KG1 (cell line): Measurements from ENCODE around the gene DAB2IP.
"Not testable (repeated sequence)": the region's sequence is repeated elsewhere in the genome, so short reads cannot be mapped to it uniquely, and the experiment has no call there.

Source experiments
- DNase-seq: peaks from one replicate; lab custom pipeline; 2025; lab: John Stamatoyannopoulos, UW

DAB2IP gene

DNA sequence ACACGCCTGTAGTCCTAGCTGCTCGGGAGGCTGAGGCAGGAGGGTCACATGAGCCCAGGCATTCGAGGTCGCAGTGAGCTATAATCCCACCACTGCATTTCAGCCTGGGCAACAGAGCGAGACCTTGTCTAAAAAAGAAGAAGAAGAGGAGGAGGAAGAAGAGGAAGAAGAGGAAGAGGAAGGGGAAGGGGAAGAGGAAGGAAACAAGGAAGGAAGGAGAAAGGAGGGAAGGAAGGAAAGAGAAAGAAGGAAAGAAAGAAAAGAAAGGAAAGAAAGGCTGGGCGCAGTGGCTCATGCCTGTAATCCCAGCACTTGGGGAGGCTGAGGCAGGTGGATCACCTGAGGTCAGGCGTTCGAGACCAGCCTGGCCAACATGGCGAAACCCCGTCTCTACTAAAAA lies 7.4 kb upstream of the DAB2IP start:
- DNase-seq: not testable (repeated sequence)

DNA sequence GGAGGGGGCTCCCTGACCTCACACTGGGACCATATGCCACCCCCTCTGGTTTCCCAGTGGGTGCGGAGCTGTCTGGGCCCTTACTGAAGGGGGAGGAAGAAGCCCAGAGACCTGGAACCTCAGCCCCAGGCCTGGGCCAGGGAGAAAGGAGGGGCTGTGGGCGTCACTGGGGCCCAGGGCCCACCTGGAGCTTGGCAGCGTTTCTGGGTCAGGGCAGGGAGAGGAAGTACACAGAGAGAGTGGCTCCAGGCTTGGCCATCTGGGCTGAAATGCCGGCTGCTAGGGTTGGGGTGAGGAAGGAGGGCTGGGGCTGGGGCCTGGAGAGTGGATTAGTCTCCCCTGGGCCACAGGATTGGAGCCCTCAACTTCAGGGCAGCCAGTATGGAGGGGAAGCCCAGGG lies 6.4 kb upstream of the DAB2IP start:
- no peak for DNase-seq

DNA sequence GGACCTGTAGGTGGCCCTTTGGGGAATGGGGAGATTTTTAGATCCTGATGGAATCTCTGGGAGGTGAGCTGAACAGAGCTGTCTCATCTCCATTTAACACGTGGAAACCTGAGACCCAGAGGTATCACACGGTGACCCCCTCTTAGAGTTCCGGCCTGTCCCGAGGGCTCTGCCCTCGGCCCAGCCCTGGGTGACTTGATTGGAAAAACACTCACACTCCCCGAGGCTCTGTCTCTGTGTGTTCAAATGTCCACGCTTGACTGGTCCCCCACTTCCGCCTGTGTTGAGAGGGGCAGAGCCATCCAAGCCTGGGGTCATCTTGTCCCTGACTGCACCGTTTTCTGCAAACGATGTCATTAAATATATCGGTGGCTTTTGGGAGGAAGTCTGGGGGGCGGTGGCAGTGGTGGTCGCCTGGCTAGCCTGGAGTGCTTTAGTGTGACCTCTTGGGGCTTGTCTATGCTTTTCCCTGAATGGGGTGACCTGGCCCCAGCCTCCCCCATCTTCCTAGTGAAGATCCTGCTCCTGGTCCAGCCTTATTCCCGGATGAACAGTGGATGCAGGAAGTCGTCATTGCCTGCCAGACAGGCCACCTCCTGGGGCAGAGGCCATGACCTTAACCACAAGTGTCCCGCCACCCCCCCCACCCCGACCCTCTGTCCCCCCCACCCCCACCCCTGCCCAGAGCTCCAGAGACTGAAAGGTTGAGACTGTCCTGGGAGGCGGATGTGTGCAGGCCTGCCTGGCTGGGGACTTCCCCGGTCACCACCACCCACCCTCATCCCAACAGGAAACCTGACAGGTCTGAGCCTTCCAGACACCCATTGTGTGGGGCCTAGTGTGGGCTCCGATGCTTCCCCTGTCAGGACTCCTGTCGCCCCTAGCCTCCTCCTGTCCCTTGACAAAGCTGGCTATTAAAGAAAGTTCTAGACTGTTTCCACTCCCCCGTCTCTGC lies 5.3 kb upstream of the DAB2IP start:
- no peak for DNase-seq

DNA sequence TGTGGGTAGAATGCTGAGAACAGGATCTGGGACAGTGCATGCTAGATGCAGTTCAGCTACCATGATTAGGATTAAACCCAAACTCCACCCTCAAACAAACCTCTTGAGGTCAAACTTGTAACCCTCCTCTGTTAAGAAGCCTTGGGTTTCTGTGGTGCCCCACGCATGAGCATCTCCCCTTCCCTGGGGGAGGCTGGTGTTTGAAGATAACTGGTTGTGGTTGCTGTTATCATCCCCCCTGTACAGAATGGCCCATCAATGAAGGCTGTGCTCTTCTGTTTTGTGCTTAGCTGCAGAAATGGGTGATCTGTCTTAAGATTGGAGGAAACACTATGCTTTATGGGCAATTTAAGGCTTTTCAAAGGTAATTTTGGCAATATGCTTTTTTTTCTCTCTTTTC lies 4.4 kb upstream of the DAB2IP start:
- no peak for DNase-seq

DNA sequence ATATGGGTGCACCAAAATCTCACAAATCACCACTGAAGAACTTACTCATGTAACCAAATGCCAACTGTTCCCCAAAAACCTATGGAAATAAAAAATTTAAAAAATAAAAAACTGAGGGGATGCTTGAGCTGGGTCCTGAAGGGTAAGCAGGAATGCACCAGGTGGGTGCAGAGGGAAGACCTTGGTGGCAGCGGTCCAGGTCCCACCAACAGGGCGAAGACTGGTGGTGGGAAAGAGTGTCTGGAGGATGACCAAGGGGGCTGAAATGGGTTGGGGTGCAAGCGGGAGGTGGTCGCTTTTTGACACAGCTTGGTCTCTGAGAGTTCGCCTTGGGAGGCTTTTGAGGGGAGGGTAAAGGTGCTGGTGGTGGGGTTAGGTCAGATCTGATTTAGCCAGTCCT lies 3.3 kb upstream of the DAB2IP start:
- DNase-seq: no peak

DNA sequence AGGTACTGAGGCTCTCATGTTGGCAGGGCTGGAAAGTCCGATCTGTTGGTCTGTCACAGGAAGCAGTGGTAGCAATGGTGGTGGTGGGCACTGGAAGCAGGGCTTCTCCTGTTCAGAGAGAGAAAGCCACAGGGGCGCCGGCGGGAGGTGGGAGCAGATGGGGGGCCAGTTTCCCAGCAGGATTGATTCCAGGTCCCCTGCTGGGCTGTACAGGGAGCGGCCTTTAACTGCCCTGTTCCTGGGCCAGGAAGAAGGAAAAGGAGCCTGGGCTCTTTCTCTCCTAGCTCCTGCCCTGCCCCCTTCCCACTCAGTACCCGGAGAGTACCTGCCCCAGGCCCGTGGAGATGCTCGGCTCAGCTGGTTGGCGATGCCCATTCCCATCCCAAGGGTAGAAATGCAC lies 2.6 kb upstream of the DAB2IP start:
- DNase-seq: no peak

DNA sequence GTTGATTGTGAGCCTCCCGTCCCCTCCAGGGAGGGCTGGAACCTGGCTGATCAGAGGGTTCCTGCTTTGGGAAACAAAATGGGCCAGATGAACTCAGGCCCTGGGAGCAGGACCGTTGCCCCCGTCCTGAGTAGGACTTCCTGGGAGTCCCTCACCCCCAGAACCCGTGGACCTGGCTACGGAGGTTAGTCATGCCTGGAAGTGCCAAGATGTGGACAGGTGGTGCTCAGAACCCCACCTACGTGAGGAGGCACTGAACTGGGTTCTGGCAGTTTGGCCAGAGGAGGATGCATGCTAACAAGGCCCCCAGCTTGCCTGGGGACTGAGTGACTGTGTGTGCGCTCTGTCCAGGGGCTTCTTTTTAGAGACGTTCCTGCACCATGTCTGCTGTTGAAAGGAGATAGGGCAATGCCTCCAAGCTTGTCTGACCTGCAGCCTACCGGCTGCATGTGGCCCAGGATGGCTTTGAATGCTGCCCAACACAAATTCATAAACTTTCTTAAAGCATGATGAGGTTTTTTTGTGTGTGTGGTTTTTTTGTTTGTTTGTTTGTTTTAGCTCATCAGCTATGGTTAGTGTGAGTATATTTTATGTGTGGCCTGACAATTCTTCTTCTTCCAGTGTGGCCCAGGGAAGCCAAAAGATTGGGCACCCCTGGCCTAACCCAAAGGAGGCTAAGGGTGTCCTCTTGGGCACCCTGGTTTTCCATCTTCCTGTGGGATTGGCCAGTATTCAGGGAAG lies 1.8 kb upstream of the DAB2IP start:
- DNase-seq: no peak

DNA sequence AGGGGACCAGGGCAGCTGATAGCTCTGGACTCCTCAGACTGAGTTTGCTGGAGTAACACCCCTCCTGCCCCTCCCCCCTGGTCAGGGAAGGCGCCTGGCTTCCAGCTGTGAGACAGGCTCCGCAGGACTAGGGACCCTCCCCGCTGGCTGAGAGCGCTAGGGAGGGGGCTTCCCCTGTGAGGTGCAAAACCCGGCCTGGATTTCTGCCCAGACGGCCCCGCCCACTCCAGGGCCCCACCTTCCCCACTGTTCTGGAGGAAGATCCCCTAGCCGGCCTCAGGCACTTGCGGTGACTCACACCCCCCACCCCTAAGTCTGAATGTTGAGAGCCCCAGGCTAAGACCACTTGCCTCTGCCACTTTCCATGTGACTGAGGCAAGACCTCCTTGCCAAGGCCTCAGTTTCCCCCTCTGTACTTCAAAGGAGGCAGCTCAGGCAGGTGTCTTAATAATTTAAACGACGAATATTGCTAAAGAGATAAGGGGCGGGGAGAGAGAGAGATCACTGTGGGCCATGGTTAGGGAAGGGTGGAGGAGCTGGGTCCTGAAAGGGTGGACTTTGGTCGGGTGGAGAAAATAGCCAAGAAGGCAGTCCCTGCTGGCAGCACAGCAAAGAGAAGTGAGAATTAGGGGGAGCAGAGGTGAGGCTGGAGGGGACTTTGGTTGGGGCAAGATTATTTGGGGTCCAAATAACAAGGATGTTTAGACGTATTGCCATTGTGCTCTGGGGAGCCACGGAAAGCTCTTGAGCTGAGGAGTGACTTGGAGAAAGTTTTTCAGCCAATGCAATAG lies 1.0 kb upstream of the DAB2IP start:
- no peak for DNase-seq

DNA sequence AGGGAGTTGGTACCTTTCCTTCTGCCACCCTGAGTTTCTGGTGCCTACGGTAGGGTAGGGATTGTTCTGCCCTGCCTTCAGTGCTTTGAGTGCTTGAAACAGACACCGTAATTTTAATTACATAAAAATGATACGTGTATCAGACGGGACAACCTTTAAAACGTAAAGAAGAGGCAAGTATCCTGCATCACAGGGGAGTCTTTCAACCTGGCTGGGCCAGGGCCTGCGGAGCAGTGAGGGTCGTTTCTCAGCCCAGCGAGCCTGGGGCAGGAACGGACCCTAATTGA lies 483 bp upstream of the DAB2IP start:
- DNase-seq: no peak

DNA sequence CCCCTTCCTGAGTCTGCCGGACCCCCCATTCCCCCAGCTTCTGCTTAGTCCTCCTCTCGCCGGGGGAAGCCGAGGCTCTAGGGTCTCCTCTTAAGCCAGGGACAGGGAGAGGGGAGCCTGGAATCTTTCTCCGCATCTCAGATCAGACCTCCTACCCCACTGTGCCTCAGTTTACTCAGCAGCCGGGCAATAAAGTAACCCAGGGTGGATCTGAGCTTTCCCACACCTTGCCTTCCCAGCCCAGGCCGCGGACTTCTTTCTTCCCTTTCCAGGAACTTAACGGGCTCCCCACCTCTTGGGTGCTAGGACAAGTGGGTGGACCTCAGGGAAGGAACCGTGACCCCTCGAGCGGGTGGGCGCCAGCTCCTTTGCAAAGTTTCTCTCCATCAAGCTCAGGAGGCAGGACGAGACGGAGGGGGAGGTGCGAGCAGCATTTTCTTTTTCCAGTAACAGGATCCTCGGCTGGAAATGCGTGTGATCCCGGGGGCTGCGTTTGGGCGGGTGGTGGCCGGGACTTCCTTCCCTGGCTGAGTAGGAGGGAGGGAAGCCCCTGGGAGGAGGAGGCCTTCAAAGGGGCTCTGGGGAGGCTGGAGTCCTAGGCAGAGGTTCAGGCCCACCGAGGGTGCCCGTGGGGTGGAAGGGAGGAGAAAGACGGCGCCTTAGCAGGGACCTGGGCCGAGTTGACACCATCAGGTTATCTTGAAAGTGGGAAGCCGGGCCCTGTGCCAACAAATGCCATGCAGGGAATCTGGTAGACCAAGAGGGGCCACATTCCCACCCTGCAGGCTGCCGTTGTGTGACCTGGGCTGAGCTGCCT lies 795 bp downstream of the DAB2IP start:
- no peak for DNase-seq

DNA sequence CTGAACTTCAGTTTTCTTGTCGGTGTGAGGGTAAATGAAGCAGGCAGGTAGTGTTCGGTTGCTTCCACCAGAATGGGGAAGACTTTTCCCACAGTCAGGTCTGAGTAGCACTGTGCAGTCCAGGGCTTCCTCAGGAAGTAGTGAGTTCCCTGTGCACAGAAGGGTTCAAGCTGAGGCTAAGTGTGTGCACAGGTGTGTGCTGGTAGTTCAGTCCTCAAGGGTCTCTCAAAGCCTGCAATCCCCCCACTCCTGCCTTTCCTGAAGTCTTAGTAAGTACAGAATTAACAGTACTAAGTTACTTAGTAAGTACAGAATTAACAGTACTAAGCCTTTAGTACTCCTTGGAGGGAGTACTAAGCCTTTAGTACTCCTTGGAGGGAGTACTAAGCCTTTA lies 1.4 kb downstream of the DAB2IP start:
- no peak for DNase-seq

DNA sequence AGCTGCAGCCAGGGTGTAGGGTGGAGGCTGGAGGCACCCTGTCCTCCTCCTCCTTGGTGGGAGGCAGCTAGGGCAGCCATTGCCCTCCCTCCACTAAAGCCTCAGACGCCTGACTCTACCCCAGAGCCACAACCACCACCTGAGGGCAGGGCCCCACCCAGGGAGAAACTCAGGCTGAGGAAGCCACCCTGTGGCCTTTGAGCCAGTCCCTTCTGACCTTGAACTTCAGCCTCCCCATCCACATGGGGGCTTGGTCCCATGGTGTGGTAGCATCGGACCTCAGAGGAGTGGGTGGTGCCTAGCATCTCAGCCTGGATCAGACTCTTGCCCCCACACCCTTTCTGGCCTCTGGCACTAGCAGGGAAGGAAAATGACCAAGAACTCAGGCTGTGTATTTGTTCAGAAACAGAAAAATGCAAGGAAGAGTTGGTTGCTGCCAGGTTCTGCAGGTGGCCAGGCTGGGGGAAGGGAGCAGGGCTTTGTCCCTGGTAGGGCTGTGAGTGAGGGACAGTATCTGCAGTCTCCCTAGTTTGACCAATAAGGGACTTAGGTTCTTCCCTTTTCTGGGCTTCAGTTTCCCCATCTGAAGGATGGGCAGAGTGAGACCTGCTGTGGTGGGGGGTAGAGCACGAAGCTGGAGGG lies 3.2 kb downstream of the DAB2IP start:
- DNase-seq: no peak

DNA sequence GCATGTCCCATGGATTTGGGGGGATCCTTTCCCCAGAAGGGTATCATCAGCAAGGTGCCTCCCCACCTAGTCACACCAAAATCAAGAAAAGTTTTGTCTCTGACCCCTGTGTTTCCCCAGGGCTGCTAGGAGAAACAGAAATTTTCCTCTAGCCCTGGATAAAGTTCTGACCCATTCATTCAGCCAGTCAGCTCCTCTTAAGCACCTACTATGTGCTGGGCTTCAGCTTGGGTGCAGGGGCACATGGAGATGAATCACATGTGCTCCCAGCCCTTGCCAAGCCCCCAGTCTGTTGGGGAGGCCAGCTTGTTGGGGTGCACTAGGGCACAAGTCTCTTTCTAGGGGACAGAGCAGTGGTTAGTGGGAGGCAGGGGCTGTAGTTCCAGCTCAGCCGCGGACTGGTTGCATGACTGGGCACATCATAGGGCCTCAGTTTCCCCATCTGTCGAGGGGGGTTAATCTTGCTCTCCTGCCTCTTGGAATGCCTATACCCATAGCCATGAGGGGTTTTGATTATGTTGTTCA lies 3.9 kb downstream of the DAB2IP start:
- no peak for DNase-seq

DNA sequence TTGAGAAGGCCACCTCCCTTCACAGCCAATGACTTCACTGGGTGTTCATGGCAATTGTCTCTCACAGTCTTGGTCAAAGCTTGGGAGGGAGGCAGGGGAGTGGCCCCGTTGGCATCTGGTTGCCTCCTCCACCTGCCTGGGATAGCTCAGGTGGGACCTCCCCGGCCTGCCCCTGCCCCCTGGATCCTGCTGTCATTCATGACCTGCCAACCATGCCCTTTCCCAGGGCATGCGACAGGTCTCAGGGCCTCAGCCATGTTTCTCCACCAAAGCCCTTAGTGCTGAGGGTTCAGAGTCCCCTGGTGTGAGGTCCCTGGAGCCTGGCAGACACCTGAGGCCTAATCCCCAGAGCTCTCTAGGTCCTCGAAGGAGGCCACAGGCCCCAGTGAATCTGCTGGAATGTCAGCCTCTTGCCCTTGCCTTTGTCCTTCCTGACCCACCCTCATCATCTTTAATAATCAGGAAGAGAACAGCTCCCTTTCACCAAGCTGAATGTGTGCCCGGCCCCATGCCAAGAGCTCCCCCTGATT lies 5.6 kb downstream of the DAB2IP start:
- no peak for DNase-seq

DNA sequence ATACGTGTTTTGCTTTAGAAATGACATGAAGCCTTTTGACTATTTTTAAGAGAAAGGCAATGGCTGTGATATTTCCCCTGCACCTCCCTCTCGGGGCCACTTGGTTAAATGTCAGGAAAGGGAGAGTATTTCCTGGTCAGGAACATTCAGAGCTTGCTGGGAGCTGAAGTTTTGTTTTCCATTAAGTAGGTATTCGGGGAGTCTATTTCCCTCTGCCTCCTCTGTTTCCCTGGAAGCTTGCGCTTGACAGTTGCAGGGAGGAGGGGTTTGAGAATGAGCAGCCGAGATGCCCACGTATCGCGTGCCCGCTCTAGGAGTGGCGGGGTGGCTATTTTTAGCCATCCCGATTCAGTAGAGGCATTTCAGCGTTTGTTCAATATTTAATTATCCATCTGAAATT lies 6.7 kb downstream of the DAB2IP start:
- no peak for DNase-seq

DNA sequence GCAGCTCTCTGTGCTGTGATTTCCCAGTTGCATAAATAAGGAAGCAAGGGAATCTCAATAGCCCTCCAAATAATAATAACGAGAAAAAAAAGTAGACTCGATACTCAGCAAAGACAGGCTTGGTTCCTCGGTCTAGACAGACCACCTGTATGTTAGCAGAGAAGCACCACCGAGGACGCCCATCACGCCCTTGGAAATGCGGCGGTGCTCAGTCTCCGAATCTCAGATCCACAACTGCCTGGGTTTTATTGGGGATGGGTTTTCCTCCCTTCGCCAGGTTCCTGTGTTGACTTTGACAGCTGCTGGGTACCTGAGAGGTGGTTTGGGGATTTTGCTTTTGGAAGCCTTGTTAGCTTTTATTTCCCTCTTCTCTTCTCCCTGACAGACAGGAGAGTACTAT lies 7.2 kb downstream of the DAB2IP start:
- DNase-seq: no peak

DNA sequence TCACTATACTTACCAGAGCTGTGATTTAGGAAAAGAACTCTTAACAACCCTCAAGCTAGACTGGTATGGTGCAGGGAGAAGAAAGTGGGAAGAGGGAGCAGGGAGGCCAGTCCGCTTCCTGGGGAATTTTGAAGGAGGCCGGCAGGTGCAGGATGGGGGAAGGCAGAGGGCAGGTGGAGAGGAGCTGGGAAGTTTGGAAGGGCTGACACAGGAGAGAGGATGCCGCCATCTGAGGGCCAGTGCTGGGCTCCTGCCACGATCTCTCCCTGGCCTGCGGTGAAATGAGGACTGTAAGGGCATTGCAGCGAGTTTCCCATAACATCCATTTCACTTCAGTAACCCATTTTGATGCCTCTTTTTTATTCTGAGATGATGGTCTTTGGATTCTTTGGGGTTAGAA lies 8.9 kb downstream of the DAB2IP start:
- DNase-seq: no peak

DNA sequence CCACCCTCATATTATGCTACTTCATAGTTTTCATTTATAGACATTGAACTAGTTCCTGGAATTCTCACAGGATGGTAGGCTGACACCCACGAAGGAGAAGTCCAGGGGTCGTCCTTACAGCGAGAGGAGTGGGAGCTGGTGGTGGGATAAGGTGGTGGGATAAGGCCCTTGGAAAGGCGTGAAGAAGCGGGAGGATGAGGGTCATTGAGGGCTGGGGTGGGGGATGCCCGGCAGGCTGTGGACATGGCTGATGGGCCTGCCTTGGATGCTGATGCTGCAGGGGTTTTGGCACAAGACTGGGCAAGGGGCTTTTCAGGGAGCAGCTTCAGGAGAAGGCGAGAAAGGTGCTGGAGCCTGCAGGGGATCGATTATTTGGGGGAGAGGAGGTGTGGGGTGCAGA lies 9.4 kb downstream of the DAB2IP start:
- no peak for DNase-seq

DNA sequence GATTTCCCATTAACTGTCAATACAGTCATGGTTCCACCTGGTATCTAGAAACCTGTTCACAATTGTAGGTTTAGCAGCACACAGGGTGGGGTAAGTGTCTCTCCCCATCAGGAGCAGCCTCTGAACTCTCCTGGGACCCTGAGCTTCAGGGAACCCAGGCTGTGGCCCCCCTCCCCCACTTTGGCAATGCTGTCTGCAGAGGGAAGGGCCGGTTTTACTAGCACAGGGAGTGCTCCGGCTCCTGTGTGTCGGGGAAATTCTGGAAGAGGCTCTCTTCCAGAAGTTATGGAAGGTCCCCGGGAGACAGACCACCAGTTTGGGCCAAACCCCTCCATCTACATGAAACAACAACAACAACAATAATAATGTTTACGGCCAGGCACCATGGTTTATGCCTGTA lies 9.9 kb downstream of the DAB2IP start:
- DNase-seq: no peak

DNA sequence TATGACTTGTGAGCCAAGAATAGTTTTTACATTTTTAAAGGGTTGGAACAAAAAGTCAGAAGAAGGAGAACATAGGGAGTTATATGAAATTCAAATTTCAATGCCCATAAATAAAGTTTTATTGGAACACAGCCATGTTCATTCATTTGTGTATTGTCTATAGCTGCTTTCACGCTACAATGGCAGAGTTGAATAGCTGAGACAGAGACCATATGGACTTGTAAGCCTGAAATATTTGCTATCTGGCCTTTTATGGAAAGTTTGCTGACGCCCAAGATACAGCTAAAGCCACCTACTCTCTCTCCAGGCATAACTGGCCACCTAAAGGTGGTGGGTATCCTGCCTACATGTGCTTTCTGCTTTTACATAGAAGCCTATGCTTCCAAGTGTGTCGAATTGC lies 10.9 kb downstream of the DAB2IP start:
- DNase-seq: no peak
